Erythroblast (primary cell): Measurements from ENCODE around the gene GATA1.

ENCODE experiments used
- GATA1 ChIP-seq: IDR thresholded peaks from 2 replicates; pipeline ENCODE4 v1.6.1; 2011; ENCODE audit warnings: low read depth, mild to moderate bottlenecking, control low read depth, low read length, moderate library complexity
- POLR2A ChIP-seq: IDR thresholded peaks from 2 replicates; pipeline ENCODE4 v1.6.1; 2011; ENCODE audit warnings: mild to moderate bottlenecking, low read length

GRCh38 chrX:48782795-48783194, 3.6 kb upstream of the GATA1 start:
- TF ChIP-seq POLR2A, result no peak
- peak; percentile 79 for TF ChIP-seq GATA1
